Ascending aorta (tissue), 2 donors: Measurements from ENCODE around the gene KIF26B. TPM values are rescaled to one million over a fixed set of nuclear protein-coding genes. Genes with fewer than 3 reads are reported as not detected.

Experiments used
- DNase-seq, 2 donors: peaks; one replicate each; pipeline ENCODE4 v3.0.0-alpha.2; 2019; ENCODE audit warnings: low spot score in 2 of 2
- H3K27ac ChIP-seq, 2 donors: fragments of 200-600 bp; sonication (generic); one replicate each; pipeline ENCODE4 v1.5.1; 2016 to 2017; ENCODE audit warnings: mild to moderate bottlenecking in 1 of 2
- H3K27me3 ChIP-seq: fragments of 200-600 bp; sonication (generic); one replicate; pipeline ENCODE4 v1.5.1; 2017
- H3K36me3 ChIP-seq, 2 donors: fragments of 200-600 bp; sonication (generic); one replicate each; pipeline ENCODE4 v1.5.1; 2016
- H3K4me1 ChIP-seq, 2 donors: fragments of 200-600 bp; sonication (generic); one replicate each; pipeline ENCODE4 v1.5.1; 2016 to 2017; ENCODE audit warnings: mild to moderate bottlenecking in 1 of 2
- H3K4me3 ChIP-seq, 2 donors: fragments of 200-600 bp; sonication (generic); one replicate each; pipeline ENCODE4 v1.5.1; 2016 to 2017; ENCODE audit warnings: mild to moderate bottlenecking in 1 of 2
- H3K9me3 ChIP-seq, 2 donors: fragments of 200-600 bp; sonication (generic); one replicate each; pipeline ENCODE4 v1.5.1; 2016
- intact Hi-C: fragments of 100-400 bp; cut with DNase I; formaldehyde crosslinking; loops from one replicate; pipeline ENCODE4 v1.15.1; 2023
- total RNA-seq: library from RNA; depleted of rRNA; stranded (reverse); fragments of >200 nt; gene quantifications from one replicate; pipeline ENCODE4 v1.1.0, GENCODE V29; 2016
- TF ChIP-seq, protein P1 (sequence below), 3 experiments: fragments of 200-600 bp in 2 of 3; fragments of 450-650 bp in 1 of 3; sonication (generic) in 2 of 3; IDR thresholded peaks; one replicate each; pipeline ENCODE4 v1.5.1; 2016 to 2019; ENCODE audit warnings: antibody characterized with exemption in 3 of 3, mild to moderate bottlenecking in 1 of 3, moderate library complexity in 1 of 3

KIF26B gene
- total RNA-seq, 1 donor from 2014 or later, result not detected

DNA sequence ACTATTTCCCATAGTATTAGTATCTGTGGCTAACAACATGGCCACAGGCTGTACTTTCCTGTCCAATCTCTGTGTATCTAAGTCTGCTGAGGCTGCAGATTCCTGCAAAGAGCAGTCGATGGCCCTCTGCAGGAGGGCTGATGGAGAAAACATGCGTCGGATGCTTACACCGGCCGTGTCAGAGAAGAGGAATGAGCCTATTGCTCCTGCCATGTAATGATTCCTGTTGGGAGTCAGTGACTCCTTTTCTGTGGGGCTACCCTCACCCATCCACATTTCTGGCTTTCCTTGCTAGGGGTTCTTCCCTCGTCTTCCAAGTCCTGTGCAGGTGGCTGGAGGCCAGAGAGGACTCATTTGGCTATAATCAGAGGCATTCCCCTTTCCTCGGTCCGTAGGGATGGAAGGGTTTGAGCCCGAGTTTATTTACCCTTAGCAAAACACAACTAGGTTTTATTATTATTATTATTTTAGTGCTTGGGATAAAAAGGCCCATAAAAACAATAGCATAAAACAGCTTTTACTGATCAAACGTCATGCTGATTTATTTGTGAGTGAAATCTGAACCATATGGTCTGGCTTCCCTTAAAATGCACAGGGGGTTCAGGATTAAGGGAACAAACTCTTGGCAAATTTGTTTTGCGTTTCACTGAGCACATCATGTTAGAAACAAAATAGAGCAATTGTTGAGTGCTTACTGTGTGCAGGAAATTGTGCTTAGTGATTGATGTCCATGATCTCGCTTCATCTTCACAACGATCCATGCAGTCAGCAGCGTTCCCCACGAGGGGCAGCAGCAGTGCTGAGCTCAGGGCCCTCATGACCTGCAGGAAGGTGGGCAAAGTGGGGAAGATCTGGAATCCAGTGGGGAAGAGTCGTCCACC lies 70.8 kb downstream of the KIF26B start:
- Histone ChIP-seq H3K36me3 (no peaks in the 10 kb centered on the region), H3K4me1 (no peaks in the 10 kb centered on the region), H3K27me3 (no peaks in the 10 kb centered on the region), H3K9me3 (no peaks in the 10 kb centered on the region), H3K4me3 (no peak overlapping the region), H3K27ac (no peak overlapping the region)
- intact Hi-C loops, result no loop called here
- no peak for DNase-seq
- TF ChIP-seq, protein P1, sequence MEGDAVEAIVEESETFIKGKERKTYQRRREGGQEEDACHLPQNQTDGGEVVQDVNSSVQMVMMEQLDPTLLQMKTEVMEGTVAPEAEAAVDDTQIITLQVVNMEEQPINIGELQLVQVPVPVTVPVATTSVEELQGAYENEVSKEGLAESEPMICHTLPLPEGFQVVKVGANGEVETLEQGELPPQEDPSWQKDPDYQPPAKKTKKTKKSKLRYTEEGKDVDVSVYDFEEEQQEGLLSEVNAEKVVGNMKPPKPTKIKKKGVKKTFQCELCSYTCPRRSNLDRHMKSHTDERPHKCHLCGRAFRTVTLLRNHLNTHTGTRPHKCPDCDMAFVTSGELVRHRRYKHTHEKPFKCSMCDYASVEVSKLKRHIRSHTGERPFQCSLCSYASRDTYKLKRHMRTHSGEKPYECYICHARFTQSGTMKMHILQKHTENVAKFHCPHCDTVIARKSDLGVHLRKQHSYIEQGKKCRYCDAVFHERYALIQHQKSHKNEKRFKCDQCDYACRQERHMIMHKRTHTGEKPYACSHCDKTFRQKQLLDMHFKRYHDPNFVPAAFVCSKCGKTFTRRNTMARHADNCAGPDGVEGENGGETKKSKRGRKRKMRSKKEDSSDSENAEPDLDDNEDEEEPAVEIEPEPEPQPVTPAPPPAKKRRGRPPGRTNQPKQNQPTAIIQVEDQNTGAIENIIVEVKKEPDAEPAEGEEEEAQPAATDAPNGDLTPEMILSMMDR (IDR thresholded peaks at IDR 0.05), result no peak

DNA sequence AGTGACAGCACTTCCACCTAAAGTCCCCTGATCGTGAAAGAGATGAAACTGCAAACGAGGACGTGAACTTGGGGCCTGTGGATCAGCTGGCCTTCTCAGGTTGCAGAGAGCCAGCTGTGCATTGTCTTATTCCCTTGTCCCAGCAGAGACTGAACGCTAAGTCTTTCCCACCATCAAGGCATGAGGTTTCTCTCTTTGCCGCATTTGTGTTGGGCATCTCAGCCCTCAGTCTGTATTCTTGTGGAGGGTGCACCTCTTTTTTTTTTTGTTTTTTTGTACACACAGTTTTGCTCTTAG lies 71.4 kb downstream of the KIF26B start:
- Histone ChIP-seq H3K27ac (no peak overlapping the region), H3K4me3 (no peak overlapping the region), H3K27me3 (no peaks in the 10 kb centered on the region), H3K9me3 (no peaks in the 10 kb centered on the region), H3K36me3 (no peaks in the 10 kb centered on the region), H3K4me1 (no peaks in the 10 kb centered on the region)
- intact Hi-C loops, result no loop called here
- TF ChIP-seq, protein P1 (IDR thresholded peaks at IDR 0.05), result no peak
- DNase-seq, result no peak

DNA sequence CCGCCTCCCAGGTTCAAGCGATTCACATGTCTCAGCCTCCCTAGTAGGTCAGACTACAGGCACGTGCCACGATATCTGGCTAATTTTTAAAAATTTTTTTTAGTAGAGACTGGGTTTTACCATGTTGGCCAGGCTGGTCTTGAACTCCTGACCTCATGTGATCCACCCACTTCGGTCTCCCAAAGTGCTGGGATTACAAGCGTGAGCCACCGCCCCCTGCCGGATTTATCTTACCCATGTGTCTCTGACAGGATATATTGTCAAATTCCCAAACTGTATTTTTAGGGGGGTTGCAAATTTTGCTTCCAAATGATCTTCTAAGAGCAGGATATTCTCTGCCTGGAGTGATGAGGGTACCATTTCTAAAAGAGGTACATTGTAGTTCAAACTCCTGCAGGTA lies 74.3 kb downstream of the KIF26B start:
- Histone ChIP-seq H3K36me3 (no peaks in the 10 kb centered on the region), H3K27ac (no peak overlapping the region), H3K9me3 (no peaks in the 10 kb centered on the region), H3K4me1 (no peaks in the 10 kb centered on the region), H3K27me3 (no peaks in the 10 kb centered on the region), H3K4me3 (no peak overlapping the region)
- no peak for DNase-seq
- intact Hi-C loops, result no loop called here
- TF ChIP-seq, protein P1 (IDR thresholded peaks at IDR 0.05), result no peak

DNA sequence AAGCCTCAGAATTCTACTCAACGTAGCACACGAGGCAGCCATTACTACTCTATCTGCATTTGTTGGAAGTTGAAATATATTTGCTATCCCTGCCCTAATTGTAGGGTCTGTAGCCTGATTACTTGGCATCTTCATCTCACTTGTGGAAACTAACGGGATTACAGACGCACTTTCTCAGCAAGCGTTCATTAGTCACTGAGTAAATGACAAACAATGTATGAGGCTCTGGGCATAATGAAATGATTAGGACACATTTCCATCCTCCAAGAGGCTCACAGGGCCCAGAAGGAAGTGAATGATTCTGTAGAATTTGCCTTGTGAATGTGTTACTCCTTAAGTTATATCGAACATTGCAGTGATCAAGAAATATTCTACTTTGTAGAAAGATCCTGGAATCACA lies 78.1 kb downstream of the KIF26B start:
- Histone ChIP-seq H3K36me3 (no peaks in the 10 kb centered on the region), H3K27ac (no peak overlapping the region), H3K9me3 (no peaks in the 10 kb centered on the region), H3K4me1 (no peaks in the 10 kb centered on the region), H3K27me3 (no peaks in the 10 kb centered on the region), H3K4me3 (no peak overlapping the region)
- DNase-seq, result no peak
- intact Hi-C loops, result no loop called here
- TF ChIP-seq, protein P1 (IDR thresholded peaks at IDR 0.05), result no peak

DNA sequence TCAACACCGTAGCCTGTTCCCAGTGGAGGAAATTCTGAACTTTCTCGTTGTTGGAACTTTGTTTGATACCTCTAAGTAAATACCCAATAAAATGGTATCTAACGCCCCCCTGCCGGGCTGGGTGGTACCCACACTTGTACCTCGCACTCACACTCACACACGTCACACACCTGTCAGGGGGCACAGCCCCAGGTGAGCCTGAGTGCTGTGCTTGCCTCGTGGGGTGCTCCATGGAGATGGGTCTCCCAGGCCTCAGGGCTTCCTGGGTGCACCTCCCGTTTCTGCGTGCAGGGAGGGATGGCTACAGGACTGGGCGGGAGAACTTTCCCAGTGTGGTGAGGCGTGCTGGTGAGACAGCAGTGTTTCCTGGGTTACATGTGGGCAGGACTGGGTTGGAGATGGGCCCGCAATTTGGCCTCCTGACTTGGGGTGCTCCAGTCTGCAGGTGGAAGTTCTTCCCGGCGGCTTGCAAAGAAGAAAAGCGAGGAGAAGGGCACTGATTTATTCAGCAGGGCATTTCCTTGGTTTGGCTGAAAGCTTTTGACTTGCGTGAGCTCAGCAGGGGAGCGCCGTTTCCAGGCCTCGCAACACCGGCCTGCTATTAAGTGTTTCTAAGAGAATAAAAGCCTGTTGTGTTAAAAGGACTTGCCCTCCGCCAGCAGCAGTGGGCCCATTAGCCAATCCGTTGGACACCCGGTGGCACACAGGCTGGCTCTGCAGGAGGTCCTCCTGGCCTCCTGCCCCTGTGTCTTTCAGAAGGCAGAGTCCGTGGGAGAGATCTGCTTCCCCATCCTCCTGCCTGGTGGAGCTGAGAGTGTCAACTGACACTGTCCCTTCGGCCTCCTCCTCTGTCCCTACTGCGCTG lies 79.7 kb downstream of the KIF26B start:
- no peak overlapping the region for H3K4me3 ChIP-seq
- DNase-seq, result no peak
- intact Hi-C loops, result no loop called here

More for the DNA sequence above, 79.7 kb downstream of the KIF26B start:
- Histone ChIP-seq H3K36me3 (no peaks in the 10 kb centered on the region), H3K27me3 (no peaks in the 10 kb centered on the region), H3K27ac (no peak overlapping the region), H3K9me3 (no peaks in the 10 kb centered on the region), H3K4me1 (no peaks in the 10 kb centered on the region)
- TF ChIP-seq, protein P1 (IDR thresholded peaks at IDR 0.05), result no peak
